ENCODE results near the gene SHISA5.

GRCh38 chr3:48446043-48446424 is 57.9 kb downstream of the SHISA5 start:
- TF ChIP-seq GATA2 (IDR thresholded peaks at IDR 0.05; ENCODE audit: low read depth, low read length), result no peak
- no peak for TF ChIP-seq GATA3 (IDR thresholded peaks at IDR 0.05; ENCODE audit: low read depth, low read length)
